Measurements from ENCODE around the gene TSPAN6. TPM values are rescaled to one million over a fixed set of nuclear protein-coding genes. Genes with fewer than 3 reads are reported as not detected.

TSPAN6 gene
- polyA plus RNA-seq, 1 donor (not counting 4 experiments of a cell fraction or from before 2014, with no cell fraction given) = 24.3 TPM

DNA sequence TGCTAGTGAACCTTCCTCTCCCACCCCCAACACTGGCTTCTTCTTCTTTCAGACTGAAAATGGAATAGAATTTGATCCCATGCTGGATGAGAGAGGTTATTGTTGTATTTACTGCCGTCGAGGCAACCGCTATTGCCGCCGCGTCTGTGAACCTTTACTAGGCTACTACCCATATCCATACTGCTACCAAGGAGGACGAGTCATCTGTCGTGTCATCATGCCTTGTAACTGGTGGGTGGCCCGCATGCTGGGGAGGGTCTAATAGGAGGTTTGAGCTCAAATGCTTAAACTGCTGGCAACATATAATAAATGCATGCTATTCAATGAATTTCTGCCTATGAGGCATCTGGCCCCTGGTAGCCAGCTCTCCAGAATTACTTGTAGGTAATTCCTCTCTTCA lies 37.1 kb downstream of the TSPAN6 start:
- no peak for DNase-seq (ENCODE audit: low read depth, low spot score)
- no peak overlapping the region for H2AFZ ChIP-seq (ENCODE audit: control insufficient read depth, low read length)
- no peak overlapping the region for H3K4me3 ChIP-seq (ENCODE audit: control insufficient read depth in 2 of 3, extremely low read depth in 1 of 3, insufficient read depth in 2 of 3, low read depth in 1 of 3, low read length in 3 of 3)
- no peak overlapping the region for H3K4me2 ChIP-seq (ENCODE audit: control insufficient read depth, extremely low read depth, insufficient read depth, low read depth, low read length)
- TF ChIP-seq, protein P1, sequence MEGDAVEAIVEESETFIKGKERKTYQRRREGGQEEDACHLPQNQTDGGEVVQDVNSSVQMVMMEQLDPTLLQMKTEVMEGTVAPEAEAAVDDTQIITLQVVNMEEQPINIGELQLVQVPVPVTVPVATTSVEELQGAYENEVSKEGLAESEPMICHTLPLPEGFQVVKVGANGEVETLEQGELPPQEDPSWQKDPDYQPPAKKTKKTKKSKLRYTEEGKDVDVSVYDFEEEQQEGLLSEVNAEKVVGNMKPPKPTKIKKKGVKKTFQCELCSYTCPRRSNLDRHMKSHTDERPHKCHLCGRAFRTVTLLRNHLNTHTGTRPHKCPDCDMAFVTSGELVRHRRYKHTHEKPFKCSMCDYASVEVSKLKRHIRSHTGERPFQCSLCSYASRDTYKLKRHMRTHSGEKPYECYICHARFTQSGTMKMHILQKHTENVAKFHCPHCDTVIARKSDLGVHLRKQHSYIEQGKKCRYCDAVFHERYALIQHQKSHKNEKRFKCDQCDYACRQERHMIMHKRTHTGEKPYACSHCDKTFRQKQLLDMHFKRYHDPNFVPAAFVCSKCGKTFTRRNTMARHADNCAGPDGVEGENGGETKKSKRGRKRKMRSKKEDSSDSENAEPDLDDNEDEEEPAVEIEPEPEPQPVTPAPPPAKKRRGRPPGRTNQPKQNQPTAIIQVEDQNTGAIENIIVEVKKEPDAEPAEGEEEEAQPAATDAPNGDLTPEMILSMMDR (optimal IDR thresholded peaks at IDR 0.05 in 1 of 3, IDR thresholded peaks at IDR 0.05 in 1 of 3, conservative IDR thresholded peaks at IDR 0.05 in 1 of 3; ENCODE audit: extremely low read depth in 1 of 3, insufficient read depth in 2 of 3, low read length in 3 of 3) = no peak
- TF ChIP-seq EZH2 (IDR thresholded peaks at IDR 0.05; ENCODE audit: low read length) = no peak
- H3K27me3 ChIP-seq (ENCODE audit: control insufficient read depth, extremely low read depth, insufficient read depth, low read length) = peaks cover 4% of the 10 kb centered on the region
- H3K36me3 ChIP-seq (ENCODE audit: control insufficient read depth in 2 of 2, extremely low read depth in 1 of 2, insufficient read depth in 2 of 2, low read length in 2 of 2) = no peaks in the 10 kb centered on the region
- H3K27ac ChIP-seq (ENCODE audit: control insufficient read depth, insufficient read depth, low read length) = no peak overlapping the region
- no peak for FAIRE-seq
- H3K9ac ChIP-seq (ENCODE audit: control insufficient read depth, extremely low read depth, insufficient read depth, low read length) = no peak overlapping the region
- no peaks in the 10 kb centered on the region for H4K20me1 ChIP-seq (ENCODE audit: control insufficient read depth, extremely low read depth, insufficient read depth, low read length)
- dilution Hi-C loops (cut with MboI; ENCODE audit: extremely low pct_ligation_motif_present, low sequenced_read_pairs) = no loop called here
- H3K79me2 ChIP-seq (ENCODE audit: control insufficient read depth, insufficient read depth, low read length) = no peaks in the 10 kb centered on the region
- no peaks in the 10 kb centered on the region for H3K4me1 ChIP-seq (ENCODE audit: control insufficient read depth, extremely low read depth, insufficient read depth, low read length)
- H3K9me3 ChIP-seq (ENCODE audit: control insufficient read depth, low read depth, low read length) = no peaks in the 10 kb centered on the region
- no peaks in the 10 kb centered on the region for H3K9me1 ChIP-seq (ENCODE audit: control insufficient read depth, extremely low read depth, insufficient read depth, low read length)

DNA sequence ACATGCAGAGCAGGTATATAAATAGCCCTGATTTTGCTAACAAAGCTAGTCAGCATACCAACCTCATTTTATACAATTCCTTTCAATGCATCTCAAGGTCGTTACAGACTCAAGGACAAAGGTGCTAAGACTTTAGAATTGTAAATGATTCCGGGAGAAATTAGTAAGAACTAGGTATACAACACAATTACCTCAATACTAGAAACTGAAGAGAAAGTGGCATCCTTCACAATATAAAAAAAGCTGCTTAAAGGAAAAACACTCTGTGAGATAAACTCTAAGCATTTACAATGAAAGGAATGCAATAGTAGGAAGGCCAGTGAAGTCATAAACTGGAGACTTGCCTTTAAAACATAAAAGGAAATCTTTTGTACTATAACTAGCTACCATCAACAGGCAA lies 40.0 kb downstream of the TSPAN6 start:
- H3K9me1 ChIP-seq (ENCODE audit: control insufficient read depth, extremely low read depth, insufficient read depth, low read length) = no peaks in the 10 kb centered on the region
- no peak overlapping the region for H3K9ac ChIP-seq (ENCODE audit: control insufficient read depth, extremely low read depth, insufficient read depth, low read length)
- no peak overlapping the region for H3K4me3 ChIP-seq (ENCODE audit: control insufficient read depth in 2 of 3, extremely low read depth in 1 of 3, insufficient read depth in 2 of 3, low read depth in 1 of 3, low read length in 3 of 3)
- H3K79me2 ChIP-seq (ENCODE audit: control insufficient read depth, insufficient read depth, low read length) = no peaks in the 10 kb centered on the region
- H2AFZ ChIP-seq (ENCODE audit: control insufficient read depth, low read length) = no peak overlapping the region
- dilution Hi-C loops (cut with MboI; ENCODE audit: extremely low pct_ligation_motif_present, low sequenced_read_pairs) = no loop called here
- no peak for FAIRE-seq
- H3K36me3 ChIP-seq (ENCODE audit: control insufficient read depth in 2 of 2, extremely low read depth in 1 of 2, insufficient read depth in 2 of 2, low read length in 2 of 2) = no peaks in the 10 kb centered on the region
- H3K4me1 ChIP-seq (ENCODE audit: control insufficient read depth, extremely low read depth, insufficient read depth, low read length) = no peaks in the 10 kb centered on the region
- TF ChIP-seq, protein P1 (optimal IDR thresholded peaks at IDR 0.05 in 1 of 3, IDR thresholded peaks at IDR 0.05 in 1 of 3, conservative IDR thresholded peaks at IDR 0.05 in 1 of 3; ENCODE audit: extremely low read depth in 1 of 3, insufficient read depth in 2 of 3, low read length in 3 of 3) = no peak
- TF ChIP-seq EZH2 (IDR thresholded peaks at IDR 0.05; ENCODE audit: low read length) = no peak
- no peaks in the 10 kb centered on the region for H3K9me3 ChIP-seq (ENCODE audit: control insufficient read depth, low read depth, low read length)
- H4K20me1 ChIP-seq (ENCODE audit: control insufficient read depth, extremely low read depth, insufficient read depth, low read length) = no peaks in the 10 kb centered on the region
- peaks cover 4% of the 10 kb centered on the region for H3K27me3 ChIP-seq (ENCODE audit: control insufficient read depth, extremely low read depth, insufficient read depth, low read length)
- H3K4me2 ChIP-seq (ENCODE audit: control insufficient read depth, extremely low read depth, insufficient read depth, low read depth, low read length) = no peak overlapping the region
- no peak overlapping the region for H3K27ac ChIP-seq (ENCODE audit: control insufficient read depth, insufficient read depth, low read length)
- DNase-seq (ENCODE audit: low read depth, low spot score) = no peak

All from keratinocyte (primary cell).